H1 (cell line): ENCODE data around the gene AP3D1. TPM values are rescaled to one million over a fixed set of nuclear protein-coding genes. Genes with fewer than 3 reads are reported as not detected.

Experiments
- CTCF ChIA-PET: fragments of 300-600 bp; sonication (Branson Sonifier 250); formaldehyde crosslinking; loops from one replicate; lab custom pipeline; 2021; ENCODE audit not compliant: partially characterized antibody; lab: Charles Lee
- POLR2A ChIA-PET: fragments of 300-600 bp; sonication (Branson Sonifier 250); formaldehyde crosslinking; loops from one replicate; lab custom pipeline; 2021; ENCODE audit warnings: inconsistent platforms; ENCODE audit not compliant: partially characterized antibody; lab: Charles Lee
- DNase-seq, 2 experiments: peaks; one replicate each; pipeline versions ENCODE4 v3.0.0 to v3.0.0-alpha.2; 2010 to 2022; ENCODE audit warnings: low spot score in 2 of 2, low read depth in 1 of 2, mixed read lengths in 1 of 2
- FAIRE-seq: peaks from 2 replicates; lab custom pipeline; 2011; peaks lifted over from hg19 to GRCh38; lab: Jason Lieb, UNC
- H2AFZ ChIP-seq: 2 replicates; pipeline ENCODE4 v1.8.1; 2012; ENCODE audit warnings: low read length, inconsistent platforms
- H2AK5ac ChIP-seq: 2 replicates; pipeline ENCODE4 v1.6.1; 2013; ENCODE audit warnings: low read depth, low read length
- H2BK120ac ChIP-seq: replicated peaks from 2 replicates; pipeline ENCODE3; 2013; ENCODE audit warnings: low read depth, low read length, inconsistent platforms
- H2BK12ac ChIP-seq: 2 replicates; pipeline ENCODE4 v1.6.1; 2013; ENCODE audit warnings: low read depth, low read length
- H2BK15ac ChIP-seq: 2 replicates; pipeline ENCODE4 v1.6.1; 2013; ENCODE audit warnings: low read length
- H2BK20ac ChIP-seq: 2 replicates; pipeline ENCODE4 v1.6.1; 2013; ENCODE audit warnings: low read length
- H2BK5ac ChIP-seq: 2 replicates; pipeline ENCODE4 v1.6.1; 2013; ENCODE audit warnings: low read depth, low read length
- H3K14ac ChIP-seq: 2 replicates; pipeline ENCODE4 v1.6.1; 2013; ENCODE audit warnings: inconsistent platforms; ENCODE audit not compliant: insufficient read length
- H3K18ac ChIP-seq: 2 replicates; pipeline ENCODE4 v1.6.1; 2013; ENCODE audit warnings: low read length; ENCODE audit errors: extremely low read depth
- H3K23ac ChIP-seq: 2 replicates; pipeline ENCODE4 v1.6.1; 2013; ENCODE audit warnings: inconsistent platforms; ENCODE audit not compliant: insufficient read length
- H3K23me2 ChIP-seq: 2 replicates; pipeline ENCODE4 v1.6.1; 2013; ENCODE audit warnings: low read depth, low read length
- H3K27ac ChIP-seq: 2 replicates; pipeline ENCODE4 v1.6.1; 2011; ENCODE audit warnings: low read depth, low read length, inconsistent platforms
- H3K27me3 ChIP-seq, 4 experiments: replicated peaks in 1 of 4; 1 replicate in 1 of 4; 2 replicates in 3 of 4; pipeline versions ENCODE4 v1.6.1 to v1.8.1; 2011 to 2013; ENCODE audit warnings: low read length in 3 of 4, mild to moderate bottlenecking in 3 of 4, inconsistent platforms in 2 of 4, mixed read lengths in 2 of 4, moderate library complexity in 1 of 4; ENCODE audit not compliant: control insufficient read depth in 3 of 4, insufficient read depth in 3 of 4; ENCODE audit errors: extremely low read depth in 1 of 4
- H3K36me3 ChIP-seq, 4 experiments: 2 replicates each; pipeline versions ENCODE4 v1.6.1 to v1.8.1; 2011 to 2013; ENCODE audit warnings: mild to moderate bottlenecking in 4 of 4, low read length in 3 of 4, moderate library complexity in 2 of 4, control low read depth in 1 of 4, inconsistent platforms in 1 of 4; ENCODE audit not compliant: insufficient read depth in 4 of 4, control insufficient read depth in 2 of 4
- H3K4ac ChIP-seq: replicated peaks from 2 replicates; pipeline ENCODE3; 2013; ENCODE audit warnings: low read length, low read depth, mixed read lengths, inconsistent platforms; ENCODE audit not compliant: insufficient read length
- H3K4me1 ChIP-seq, 4 experiments: replicated peaks in 1 of 4; 1 replicate in 1 of 4; 2 replicates in 3 of 4; pipeline versions ENCODE4 v1.6.1 to v1.8.1; 2011 to 2013; ENCODE audit warnings: low read length in 3 of 4, inconsistent platforms in 2 of 4, mixed read lengths in 1 of 4; ENCODE audit not compliant: insufficient read depth in 4 of 4, control insufficient read depth in 3 of 4
- H3K4me2 ChIP-seq, 2 experiments: 2 replicates each; pipeline versions ENCODE4 v1.6.1 to v1.8.1; 2011 to 2013; ENCODE audit warnings: low read depth in 2 of 2, low read length in 2 of 2, control low read depth in 1 of 2, inconsistent platforms in 1 of 2, mild to moderate bottlenecking in 1 of 2; ENCODE audit not compliant: insufficient read depth in 1 of 2
- H3K4me3 ChIP-seq, 4 experiments: fragments of 200-600, 300-600 bp in 1 of 4; sonication (generic), shearing (Covaris generic), sonication (Bioruptor Twin) in 1 of 4; 2 replicates each; pipeline versions ENCODE4 v1.5.1 to v1.8.1; 2011 to 2016; ENCODE audit warnings: low read length in 4 of 4, low read depth in 3 of 4, control low read depth in 2 of 4, inconsistent platforms in 2 of 4, mild to moderate bottlenecking in 2 of 4, mixed read lengths in 1 of 4, moderate library complexity in 1 of 4; ENCODE audit not compliant: insufficient read depth in 2 of 4; ENCODE audit errors: extremely low read depth in 1 of 4
- H3K56ac ChIP-seq: replicated peaks from 2 replicates; pipeline ENCODE3; 2013; ENCODE audit warnings: low read depth, mild to moderate bottlenecking, mixed read lengths, low read length, inconsistent platforms; ENCODE audit not compliant: insufficient read length
- H3K79me1 ChIP-seq: 2 replicates; pipeline ENCODE4 v1.6.1; 2013; ENCODE audit warnings: low read depth, low read length, control low read depth
- H3K79me2 ChIP-seq, 2 experiments: 2 replicates each; pipeline versions ENCODE4 v1.6.1 to v1.8.1; 2012 to 2013; ENCODE audit warnings: low read length in 2 of 2, mild to moderate bottlenecking in 2 of 2, inconsistent platforms in 1 of 2; ENCODE audit not compliant: insufficient read depth in 2 of 2, control insufficient read depth in 1 of 2
- H3K9ac ChIP-seq, 4 experiments: replicated peaks in 1 of 4; 1 replicate in 1 of 4; 2 replicates in 3 of 4; pipeline versions ENCODE4 v1.6.1 to v1.8.1; 2011 to 2013; ENCODE audit warnings: low read depth in 3 of 4, low read length in 3 of 4, control low read depth in 2 of 4, mild to moderate bottlenecking in 2 of 4, moderate library complexity in 2 of 4, inconsistent platforms in 1 of 4; ENCODE audit errors: extremely low read depth in 1 of 4
- H3K9me3 ChIP-seq, 2 experiments: 2 replicates each; pipeline versions ENCODE4 v1.6.1 to v1.8.1; 2012 to 2013; ENCODE audit warnings: mild to moderate bottlenecking in 2 of 2, moderate library complexity in 2 of 2, control low read depth in 1 of 2, inconsistent platforms in 1 of 2, low read depth in 1 of 2, low read length in 1 of 2, mixed read lengths in 1 of 2; ENCODE audit not compliant: insufficient read depth in 2 of 2
- H4K20me1 ChIP-seq, 2 experiments: replicated peaks in 1 of 2; 2 replicates each; pipeline versions ENCODE3 to v1.8.1; 2011 to 2013; ENCODE audit warnings: inconsistent platforms in 2 of 2, low read length in 2 of 2, mild to moderate bottlenecking in 1 of 2; ENCODE audit not compliant: insufficient read depth in 2 of 2, control insufficient read depth in 1 of 2
- H4K5ac ChIP-seq: 2 replicates; pipeline ENCODE4 v1.6.1; 2013; ENCODE audit warnings: low read length, low read depth, mixed read lengths, inconsistent platforms; ENCODE audit not compliant: insufficient read length
- H4K8ac ChIP-seq: 2 replicates; pipeline ENCODE4 v1.8.0; 2013; ENCODE audit warnings: mild to moderate bottlenecking, moderate library complexity, low read length, inconsistent platforms; ENCODE audit not compliant: insufficient read depth; ENCODE audit errors: extremely low read depth
- H4K91ac ChIP-seq: replicated peaks from 2 replicates; pipeline ENCODE3; 2013; ENCODE audit warnings: low read length, mixed read lengths, inconsistent platforms; ENCODE audit not compliant: insufficient read length
- BCL11A ChIP-seq, 2 experiments: IDR thresholded peaks; one replicate each; pipeline ENCODE4 v1.6.1; 2011; ENCODE audit warnings: low read depth in 2 of 2, low read length in 2 of 2, mild to moderate bottlenecking in 2 of 2
- CBX5 ChIP-seq: fragments of 300-800, 300-1000 bp; sonication (generic); IDR thresholded peaks from 2 replicates; pipeline ENCODE4 v1.7.1; 2016; ENCODE audit warnings: antibody characterized with exemption, low read length, low read depth
- CBX8 ChIP-seq: fragments of 300-800, 300-1000 bp; sonication (generic); IDR thresholded peaks from 2 replicates; pipeline ENCODE4 v1.7.1; 2016; ENCODE audit warnings: low read depth, low read length, borderline replicate concordance
- FOSL1 ChIP-seq: IDR thresholded peaks from 2 replicates; pipeline ENCODE4 v1.6.1; 2011; ENCODE audit warnings: mild to moderate bottlenecking, low read depth, low read length, moderate library complexity; ENCODE audit not compliant: insufficient read depth
- GABPA ChIP-seq: IDR thresholded peaks from 2 replicates; pipeline ENCODE4 v1.6.1; 2011; ENCODE audit warnings: mild to moderate bottlenecking, low read length, moderate library complexity, borderline replicate concordance; ENCODE audit not compliant: insufficient read depth
- POLR2A ChIP-seq, 2 experiments: IDR thresholded peaks; 1 replicate in 1 of 2; 2 replicates in 1 of 2; pipeline ENCODE4 v1.6.1; 2011; ENCODE audit warnings: low read depth in 2 of 2, low read length in 2 of 2, mild to moderate bottlenecking in 2 of 2; ENCODE audit errors: control extremely low read depth in 1 of 2
- POU5F1 ChIP-seq: IDR thresholded peaks from 2 replicates; pipeline ENCODE4 v1.6.1; 2011; ENCODE audit warnings: low read depth, mild to moderate bottlenecking, low read length, moderate library complexity
- RFX5 ChIP-seq: IDR thresholded peaks from 2 replicates; pipeline ENCODE4 v1.6.1; 2011; ENCODE audit warnings: low read depth, low read length, improper control_type of control experiment, borderline replicate concordance
- TCF12 ChIP-seq: IDR thresholded peaks from 2 replicates; pipeline ENCODE4 v1.6.1; 2011; ENCODE audit warnings: low read depth, mild to moderate bottlenecking, low read length
- ZNF274 ChIP-seq: IDR thresholded peaks from 2 replicates; pipeline ENCODE4 v1.7.0; 2012; ENCODE audit warnings: low read length, borderline replicate concordance; ENCODE audit errors: extremely low read depth
- WGBS, 2 experiments: shearing (Covaris generic) in 1 of 2; methylation state at CpG; one replicate each; pipeline versions ENCODE4 v1.1.6 to v1.1.7; 2013 to 2015; ENCODE audit warnings: low lambda C conversion rate in 2 of 2, mixed read lengths in 2 of 2, inconsistent platforms in 1 of 2, low coverage in 1 of 2, missing lambda C conversion rate in 1 of 2; ENCODE audit not compliant: insufficient replicate concordance in 2 of 2, insufficient coverage in 1 of 2, insufficient read length in 1 of 2; ENCODE audit errors: extremely low coverage in 1 of 2, missing lambda C conversion rate in 1 of 2; 5-methylcytosine and 5-hydroxymethylcytosine counted together
- polyA plus RNA-seq, 7 experiments: library from polyadenylated mRNA; depleted of rRNA in 3 of 7; stranded (reverse) in 5 of 7; unstranded in 2 of 7; fragments of >200 nt in 5 of 7; fragments of 200-250 nt in 2 of 7; gene quantifications; 1 replicate in 5 of 7; 2 replicates in 1 of 7; 4 replicates in 1 of 7; pipeline versions ENCODE4 v1.2.1 to v1.2.3, GENCODE V29; 2011 to 2013; ENCODE audit warnings: missing spikeins in 2 of 7, mixed read lengths in 2 of 7
- total RNA-seq: library from RNA; stranded (reverse); fragmentation: NEBNext Ultra II Directional; extraction: Animal tissue kit (Norgen Biotek cat#: 25700); gene quantifications from 2 replicates; pipeline ENCODE4 v1.2.1, GENCODE V29; 2021
- TF ChIP-seq, protein P1 (sequence below), 3 experiments: IDR thresholded peaks; 1 replicate in 2 of 3; 2 replicates in 1 of 3; pipeline versions ENCODE4 v1.5.1 to v1.6.1; 2011; ENCODE audit warnings: low read length in 3 of 3, mild to moderate bottlenecking in 3 of 3, inconsistent platforms in 2 of 3, low read depth in 1 of 3, moderate library complexity in 1 of 3; ENCODE audit not compliant: insufficient read depth in 1 of 3; ENCODE audit errors: control extremely low read depth in 1 of 3

AP3D1 gene
- total and polyA plus RNA-seq, 2 of the 8 experiments (the other 6 are each of a cell fraction or from before 2014, with no cell fraction given) = 161 to 174 TPM

DNA sequence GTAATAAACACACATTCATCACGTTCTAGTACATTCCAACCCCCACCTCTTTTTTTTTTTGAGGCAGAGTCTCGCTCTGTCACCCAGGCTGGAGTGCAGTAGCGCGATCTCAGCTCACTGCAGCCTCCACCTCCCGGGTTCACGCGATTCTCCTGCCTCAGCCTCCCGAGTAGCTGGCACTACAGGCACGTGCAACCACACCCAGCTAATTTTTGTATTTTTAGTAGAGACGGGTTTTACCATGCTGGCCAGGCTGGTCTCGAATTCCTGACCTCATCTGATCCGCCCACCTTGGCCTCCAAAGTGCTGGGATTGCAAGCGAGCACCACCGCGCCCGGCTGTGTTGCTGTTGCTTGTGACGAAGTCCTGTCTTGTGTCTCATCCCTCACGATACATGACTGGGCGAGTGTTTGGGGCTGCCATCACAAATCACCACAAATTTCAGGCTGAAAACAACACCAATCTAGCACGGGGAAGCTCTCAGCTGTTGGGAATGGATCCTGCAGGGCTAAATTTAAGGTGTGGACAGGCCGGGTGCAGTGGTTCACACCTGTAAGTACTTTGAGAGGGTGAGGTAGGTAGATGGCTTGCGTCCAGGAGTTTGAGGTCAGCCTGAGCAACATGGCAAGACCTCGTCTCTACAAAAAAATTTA, 70.9 kb downstream of the AP3D1 start:
- no peaks in the 10 kb centered on the region for H4K20me1 ChIP-seq
- FAIRE-seq = no peak
- TF ChIP-seq RFX5 (no peak), FOSL1 (no peak), POLR2A (IDR thresholded peaks at IDR 0.05; ENCODE audit: control extremely low read depth in 1 of 2, low read depth in 2 of 2, low read length in 2 of 2) (no peak), POU5F1 (no peak), CBX8 (no peak), TCF12 (no peak), ZNF274 (no peak), GABPA (no peak), BCL11A (IDR thresholded peaks at IDR 0.05; ENCODE audit: low read depth in 2 of 2, low read length in 2 of 2) (no peak), CBX5 (no peak)
- TF ChIP-seq, protein P1, sequence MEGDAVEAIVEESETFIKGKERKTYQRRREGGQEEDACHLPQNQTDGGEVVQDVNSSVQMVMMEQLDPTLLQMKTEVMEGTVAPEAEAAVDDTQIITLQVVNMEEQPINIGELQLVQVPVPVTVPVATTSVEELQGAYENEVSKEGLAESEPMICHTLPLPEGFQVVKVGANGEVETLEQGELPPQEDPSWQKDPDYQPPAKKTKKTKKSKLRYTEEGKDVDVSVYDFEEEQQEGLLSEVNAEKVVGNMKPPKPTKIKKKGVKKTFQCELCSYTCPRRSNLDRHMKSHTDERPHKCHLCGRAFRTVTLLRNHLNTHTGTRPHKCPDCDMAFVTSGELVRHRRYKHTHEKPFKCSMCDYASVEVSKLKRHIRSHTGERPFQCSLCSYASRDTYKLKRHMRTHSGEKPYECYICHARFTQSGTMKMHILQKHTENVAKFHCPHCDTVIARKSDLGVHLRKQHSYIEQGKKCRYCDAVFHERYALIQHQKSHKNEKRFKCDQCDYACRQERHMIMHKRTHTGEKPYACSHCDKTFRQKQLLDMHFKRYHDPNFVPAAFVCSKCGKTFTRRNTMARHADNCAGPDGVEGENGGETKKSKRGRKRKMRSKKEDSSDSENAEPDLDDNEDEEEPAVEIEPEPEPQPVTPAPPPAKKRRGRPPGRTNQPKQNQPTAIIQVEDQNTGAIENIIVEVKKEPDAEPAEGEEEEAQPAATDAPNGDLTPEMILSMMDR (IDR thresholded peaks at IDR 0.05; ENCODE audit: control extremely low read depth in 1 of 3, insufficient read depth in 1 of 3, low read depth in 1 of 3, low read length in 3 of 3) = no peak

More for the DNA sequence above, 70.9 kb downstream of the AP3D1 start:
- H3K79me2 ChIP-seq = no peaks in the 10 kb centered on the region
- no peak overlapping the region for H3K56ac ChIP-seq
- no peaks in the 10 kb centered on the region for H3K79me1 ChIP-seq
- no peak overlapping the region; the same call in 1 of the 2 replicates for H2AK5ac ChIP-seq
- H3K4ac ChIP-seq = no peak overlapping the region
- H2BK20ac ChIP-seq = no peak overlapping the region
- H3K4me1 ChIP-seq = no peaks in the 10 kb centered on the region; a peak in 2 of 7 replicates
- no peak overlapping the region for H2AFZ ChIP-seq
- no peak overlapping the region for H3K14ac ChIP-seq
- no peak overlapping the region; a peak in 1 of 7 replicates for H3K9ac ChIP-seq
- WGBS, 2 experiments = 94% methylated on average over 23 of the region's 23 CpGs; no CpG with 5 or more reads in 1 of the 2 experiments
- no peak overlapping the region for H3K23ac ChIP-seq
- no peak overlapping the region for H3K4me3 ChIP-seq
- H2BK5ac ChIP-seq = no peak overlapping the region
- H2BK120ac ChIP-seq = no peak overlapping the region
- no peak overlapping the region for H4K5ac ChIP-seq
- H3K9me3 ChIP-seq = no peaks in the 10 kb centered on the region
- no peak overlapping the region for H3K18ac ChIP-seq
- H4K8ac ChIP-seq = no peak overlapping the region
- H3K36me3 ChIP-seq = no peaks in the 10 kb centered on the region; a peak in 2 of 8 replicates
- no peak overlapping the region for H2BK15ac ChIP-seq
- H3K27ac ChIP-seq = no peak overlapping the region
- no peak overlapping the region for H2BK12ac ChIP-seq
- no peak overlapping the region for H3K4me2 ChIP-seq
- no peak overlapping the region for H4K91ac ChIP-seq
- ChIA-PET CTCF (interaction anchor here (1.8 kb wide), 1 partner anchor 11 kb away, joined by 4 read pairs; no protein-coding TSS in a partner anchor), POLR2A (interaction anchor here (1.0 to 1.2 kb wide), 3 partner anchors 11 to 38 kb away, joined by 3 to 4 read pairs (median 3); no protein-coding TSS in a partner anchor)
- H3K27me3 ChIP-seq = no peaks in the 10 kb centered on the region
- DNase-seq = no peak
- no peaks in the 10 kb centered on the region for H3K23me2 ChIP-seq
